NCI-H1092 (cell line): Measurements from ENCODE around the gene C17orf107.

Source experiments
- DNase-seq: peaks from one replicate; lab custom pipeline; 2025; lab: John Stamatoyannopoulos, UW

The C17orf107 gene

GRCh38 chr17:4934173-4934979 is 35.0 kb downstream of the C17orf107 start:
- DNase-seq = no peak

DNA sequence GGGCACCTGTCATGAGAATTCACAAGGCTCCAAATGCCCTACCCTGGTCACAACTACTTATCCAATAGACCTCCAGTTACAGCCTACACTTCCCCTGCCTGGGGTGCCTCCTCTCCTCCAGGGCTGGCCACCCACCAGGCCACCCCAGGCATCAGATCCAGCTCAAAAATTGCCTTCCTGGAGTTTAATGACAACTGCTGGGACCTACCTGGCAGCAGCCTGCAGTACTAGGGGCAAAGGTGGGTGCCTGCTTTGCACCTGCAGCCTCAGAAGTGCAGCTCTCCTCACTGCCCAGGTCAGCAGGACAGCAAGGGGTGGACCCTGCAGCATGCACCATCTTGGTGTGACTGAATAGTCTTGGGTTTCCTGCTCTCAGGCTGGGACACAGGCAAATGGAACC is 36.3 kb downstream of the C17orf107 start:
- no peak for DNase-seq

DNA sequence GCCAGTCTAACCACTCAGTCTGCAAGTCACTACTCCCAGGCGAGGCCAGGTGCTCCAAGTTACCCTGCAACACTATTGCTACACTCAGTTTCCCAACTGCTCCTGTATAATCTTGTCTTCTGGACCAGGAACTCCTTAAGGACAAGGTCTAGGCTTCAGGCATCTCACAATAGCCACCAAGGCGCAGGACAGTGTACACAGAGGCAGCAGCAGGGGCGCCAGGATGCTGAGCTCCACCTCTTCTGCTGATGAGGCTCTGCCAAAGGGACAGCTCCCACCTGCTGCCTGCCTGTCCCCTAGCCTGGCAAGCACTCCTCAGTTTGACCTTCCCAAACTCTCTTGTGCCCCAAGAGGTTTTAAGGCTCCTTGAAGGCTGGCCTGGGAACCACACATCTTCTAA is 37.1 kb downstream of the C17orf107 start:
- no peak for DNase-seq

GRCh38 chr17:4937553-4937952 is 38.2 kb downstream of the C17orf107 start:
- DNase-seq = no peak

DNA sequence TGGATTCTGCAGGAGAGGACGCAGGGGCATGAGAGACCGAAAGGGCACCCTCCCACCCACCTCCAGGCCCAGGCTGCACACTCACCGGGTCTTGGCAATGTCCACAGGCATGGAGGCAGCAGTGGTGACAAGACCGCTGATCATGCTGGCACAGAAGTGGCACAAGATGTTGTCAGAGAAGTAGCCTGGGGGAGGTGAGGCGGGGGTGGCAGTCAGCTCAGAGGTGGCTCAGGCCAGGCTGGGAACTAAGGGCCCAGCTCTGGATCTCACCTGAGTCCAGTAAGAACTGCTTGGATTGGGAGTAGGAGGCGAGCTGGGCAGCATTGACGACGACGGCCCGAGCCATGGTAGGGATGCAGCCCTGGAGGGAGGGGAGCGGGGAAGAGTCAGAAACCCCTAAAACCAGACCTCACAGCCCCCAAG is 38.7 kb downstream of the C17orf107 start:
- no peak for DNase-seq

GRCh38 chr17:4938688-4939545 is 39.6 kb downstream of the C17orf107 start:
- no peak for DNase-seq

DNA sequence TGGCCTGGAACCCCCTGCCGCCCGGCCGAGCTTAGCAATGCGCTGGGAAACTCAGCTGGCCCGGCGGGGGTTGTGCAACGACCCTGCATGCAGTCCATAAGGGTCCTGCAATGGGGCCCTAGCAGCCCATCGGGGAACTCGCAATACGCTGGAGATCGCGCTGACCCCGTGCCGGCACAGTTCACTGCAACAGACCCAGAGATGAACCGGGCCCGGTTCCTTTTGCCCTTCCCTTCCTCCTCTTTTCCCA is 40.1 kb downstream of the C17orf107 start:
- DNase-seq = no peak

- peak; percentile 97 for DNase-seq
These were observed 40.6 kb downstream of the C17orf107 start, which contains the start of the genes RNF167 and SLC25A11 for GRCh38 chr17:4939796-4940554. Gene RNF167 (plus strand): TSS chr17:4940268. CDS start chr17:4940910, 642 bp downstream. Gene SLC25A11 (minus strand): TSS chr17:4940046. CDS start chr17:4939910, 136 bp downstream.

DNA sequence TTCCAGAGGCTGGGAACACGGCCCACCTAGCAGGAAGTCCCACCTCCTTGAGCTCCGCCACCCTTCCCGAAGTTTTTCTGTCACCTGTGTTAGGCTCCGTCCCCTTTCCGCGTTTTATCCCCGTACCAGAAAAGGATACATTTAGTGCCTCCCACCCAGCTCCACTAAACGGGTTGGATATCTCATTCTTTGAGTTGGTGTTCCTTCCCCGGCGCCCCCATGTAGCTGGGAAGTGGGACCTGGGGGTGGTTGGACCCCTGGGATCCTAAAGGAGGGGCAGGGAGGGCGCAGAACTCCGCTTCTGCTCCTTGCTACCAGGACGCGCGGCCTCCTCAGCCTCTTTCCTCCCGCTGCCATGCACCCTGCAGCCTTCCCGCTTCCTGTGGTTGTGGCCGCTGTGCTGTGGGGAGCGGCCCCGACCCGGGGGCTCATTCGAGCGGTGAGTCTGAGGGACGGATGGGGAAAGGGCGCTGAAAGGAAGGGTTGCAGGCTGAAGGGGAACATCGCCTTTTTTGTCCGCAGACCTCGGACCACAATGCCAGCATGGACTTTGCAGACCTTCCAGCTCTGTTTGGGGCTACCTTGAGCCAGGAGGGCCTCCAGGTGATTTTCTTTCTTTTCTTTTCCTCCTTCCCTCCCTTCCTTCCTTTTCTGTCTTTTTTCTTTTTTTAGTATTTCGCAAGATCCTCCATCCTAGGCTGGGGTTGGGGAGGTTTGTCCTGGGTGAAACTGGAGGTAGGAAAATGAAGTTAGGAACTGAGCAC is 41.4 kb downstream of the C17orf107 start:
- DNase-seq = no peak

DNA sequence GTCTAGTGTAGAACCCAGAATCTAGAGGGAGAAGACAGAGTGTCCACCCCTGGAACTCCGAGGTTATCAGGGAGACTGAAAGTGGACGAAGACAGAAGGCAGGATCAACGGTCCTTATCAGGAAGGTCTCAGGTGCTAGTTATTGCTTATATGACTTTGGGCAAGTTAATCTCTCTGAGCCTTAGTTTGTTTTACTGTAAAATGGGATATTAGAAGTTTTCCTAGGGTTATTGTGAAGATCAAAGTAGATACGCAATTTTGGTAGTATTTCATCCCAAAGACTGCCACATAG is 41.9 kb downstream of the C17orf107 start:
- no peak for DNase-seq

DNA sequence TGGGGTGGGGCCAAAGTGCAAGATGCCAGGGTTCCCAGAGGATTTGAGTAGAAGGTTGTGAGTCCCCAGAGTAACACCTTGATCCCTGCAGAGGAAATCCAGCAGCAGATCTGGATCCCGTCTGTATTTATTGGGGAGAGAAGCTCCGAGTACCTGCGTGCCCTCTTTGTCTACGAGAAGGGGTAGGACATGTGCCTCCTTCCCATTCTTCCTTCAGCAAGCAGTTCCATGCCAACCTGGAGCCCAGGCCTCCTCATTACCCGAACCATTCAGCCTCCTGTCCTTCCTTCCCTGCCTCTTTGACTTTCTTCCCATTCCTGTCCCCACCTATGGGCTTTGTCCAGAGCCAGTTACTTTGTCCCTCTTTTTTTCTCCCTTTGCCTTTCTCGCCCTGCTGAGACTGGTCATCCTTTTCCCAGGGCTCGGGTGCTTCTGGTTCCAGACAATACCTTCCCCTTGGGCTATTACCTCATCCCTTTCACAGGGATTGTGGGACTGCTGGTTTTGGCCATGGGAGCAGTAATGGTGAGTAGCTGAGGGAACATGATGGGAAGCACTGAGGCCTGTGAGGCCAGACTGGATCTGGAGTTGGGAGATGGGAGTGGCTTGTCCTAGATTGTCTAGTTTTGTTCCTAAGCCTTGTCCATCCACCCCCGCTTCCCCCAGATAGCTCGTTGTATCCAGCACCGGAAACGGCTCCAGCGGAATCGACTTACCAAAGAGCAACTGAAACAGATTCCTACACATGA is 43.6 kb downstream of the C17orf107 start:
- no peak for DNase-seq

GRCh38 chr17:4944163-4944553 is 44.8 kb downstream of the C17orf107 start:
- no peak for DNase-seq

DNA sequence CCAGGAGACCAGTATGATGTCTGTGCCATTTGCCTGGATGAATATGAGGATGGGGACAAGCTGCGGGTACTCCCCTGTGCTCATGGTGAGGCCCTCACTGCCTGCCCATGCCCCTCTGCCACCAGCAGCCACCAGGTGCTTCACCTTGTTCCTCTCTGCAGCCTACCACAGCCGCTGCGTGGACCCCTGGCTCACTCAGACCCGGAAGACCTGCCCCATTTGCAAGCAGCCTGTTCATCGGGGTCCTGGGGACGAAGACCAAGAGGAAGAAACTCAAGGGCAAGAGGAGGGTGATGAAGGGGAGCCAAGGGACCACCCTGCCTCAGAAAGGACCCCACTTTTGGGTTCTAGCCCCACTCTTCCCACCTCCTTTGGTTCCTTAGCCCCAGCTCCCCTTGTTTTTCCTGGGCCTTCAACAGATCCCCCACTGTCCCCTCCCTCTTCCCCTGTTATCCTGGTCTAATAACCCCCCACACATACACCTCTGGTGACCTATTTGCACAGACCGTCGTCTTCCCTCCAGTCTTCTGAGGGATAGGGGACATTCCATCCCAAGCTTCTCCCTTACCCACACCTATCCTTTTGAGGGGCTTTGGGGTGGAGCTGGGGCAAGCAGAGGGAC is 45.3 kb downstream of the C17orf107 start:
- no peak for DNase-seq

DNA sequence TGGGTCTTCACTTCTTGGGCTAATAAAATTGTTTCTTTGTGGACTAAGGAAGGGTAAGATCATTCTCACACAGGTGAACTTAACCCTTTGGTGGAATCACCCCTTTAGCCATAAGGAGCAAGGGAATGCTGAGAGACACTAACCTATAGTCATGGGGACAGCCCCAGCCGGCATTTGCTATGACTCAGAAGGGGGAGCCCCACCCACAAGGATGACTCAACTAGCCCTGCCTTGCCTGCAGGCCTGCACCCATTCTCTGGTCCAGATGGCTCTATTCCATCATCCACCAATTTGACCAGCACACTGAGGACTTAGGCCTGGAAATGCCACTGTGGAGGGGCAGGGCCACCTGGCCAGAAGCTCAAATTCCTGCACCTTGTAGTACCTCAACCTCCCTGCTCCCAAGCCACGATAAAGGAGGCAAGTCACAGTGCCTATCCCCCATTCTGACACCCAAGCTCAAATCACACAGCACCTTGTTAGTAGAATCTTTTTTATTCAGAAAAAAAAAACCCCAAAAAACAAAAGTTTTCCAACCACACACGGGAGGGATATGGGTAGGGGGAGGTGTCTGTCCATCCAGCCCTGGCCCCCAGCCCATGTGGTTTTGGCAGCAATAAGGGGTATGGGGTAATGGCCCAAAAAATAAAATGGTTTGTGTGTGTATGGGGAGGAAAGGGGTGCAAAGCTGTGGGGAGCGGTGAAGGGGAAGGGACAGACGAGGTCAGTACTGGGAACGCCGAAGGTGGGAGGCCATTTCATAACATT is 46.0 kb downstream of the C17orf107 start:
- no peak for DNase-seq

GRCh38 chr17:4945944-4946280 is 46.6 kb downstream of the C17orf107 start:
- DNase-seq = no peak

GRCh38 chr17:4946312-4946976 is 47.1 kb downstream of the C17orf107 start:
- DNase-seq = no peak

GRCh38 chr17:4947010-4947410 is 47.7 kb downstream of the C17orf107 start:
- no peak for DNase-seq

GRCh38 chr17:4947411-4948165 is 48.3 kb downstream of the C17orf107 start:
- no peak for DNase-seq
